Measurements from ENCODE around the gene RNASE9.
"Not testable (repeated sequence)": the region's sequence is repeated elsewhere in the genome, so short reads cannot be mapped to it uniquely, and the experiment has no call there.

The RNASE9 gene

GRCh38 chr14:20560961-20561360, at the start of gene RNASE9:
TSS of gene RNASE9 (minus strand) at chr14:20561047.
- in situ Hi-C loops (cut with HindIII; ENCODE audit: low sequenced_read_pairs), result no loop called here

GRCh38 chr14:20610002-20610765, 49.3 kb upstream of the RNASE9 start:
- in situ Hi-C loops (cut with HindIII; ENCODE audit: low sequenced_read_pairs), result no loop called here

- in situ Hi-C loops (cut with HindIII; ENCODE audit: low sequenced_read_pairs), result no loop called here
Observed at GRCh38 chr14:20609215-20610001, 48.6 kb upstream of the RNASE9 start.

GRCh38 chr14:20608383-20609110, 47.7 kb upstream of the RNASE9 start:
- in situ Hi-C loops (cut with HindIII; ENCODE audit: low sequenced_read_pairs), result no loop called here

- in situ Hi-C loops (cut with HindIII; ENCODE audit: low sequenced_read_pairs), result no loop called here
Observed at GRCh38 chr14:20607617-20608016, 46.8 kb upstream of the RNASE9 start.

- in situ Hi-C loops (cut with HindIII; ENCODE audit: low sequenced_read_pairs), result no loop called here
Observed at GRCh38 chr14:20606902-20607242, 46.0 kb upstream of the RNASE9 start.

GRCh38 chr14:20606190-20606901, 45.5 kb upstream of the RNASE9 start:
- in situ Hi-C loops (cut with HindIII; ENCODE audit: low sequenced_read_pairs), result no loop called here

- in situ Hi-C loops (cut with HindIII; ENCODE audit: low sequenced_read_pairs), result no loop called here
Observed at GRCh38 chr14:20603813-20604690, 43.2 kb upstream of the RNASE9 start.

GRCh38 chr14:20602583-20602982, 41.7 kb upstream of the RNASE9 start:
- in situ Hi-C loops (cut with HindIII; ENCODE audit: low sequenced_read_pairs), result no loop called here

- in situ Hi-C loops (cut with HindIII; ENCODE audit: low sequenced_read_pairs), result no loop called here
Observed at GRCh38 chr14:20601522-20601921, 40.7 kb upstream of the RNASE9 start.

- in situ Hi-C loops (cut with HindIII; ENCODE audit: low sequenced_read_pairs), result no loop called here
Observed at GRCh38 chr14:20597108-20597507, 36.3 kb upstream of the RNASE9 start.

GRCh38 chr14:20595726-20596125, 34.9 kb upstream of the RNASE9 start:
- in situ Hi-C loops (cut with HindIII; ENCODE audit: low sequenced_read_pairs), result not testable (repeated sequence)

- in situ Hi-C loops (cut with HindIII; ENCODE audit: low sequenced_read_pairs), result no loop called here
Observed at GRCh38 chr14:20592574-20592973, 31.7 kb upstream of the RNASE9 start.

- in situ Hi-C loops (cut with HindIII; ENCODE audit: low sequenced_read_pairs), result no loop called here
Observed at GRCh38 chr14:20591235-20591634, 30.4 kb upstream of the RNASE9 start, which contains the start of gene RNASE12. TSS of gene RNASE12 (minus strand) at chr14:20591376. CDS start at chr14:20590723, 653 bp downstream.

GRCh38 chr14:20587489-20588154, 26.8 kb upstream of the RNASE9 start, which contains the start of gene RNASE11:
TSS of gene RNASE11 (minus strand) at chr14:20588001.
- in situ Hi-C loops (cut with HindIII; ENCODE audit: low sequenced_read_pairs), result no loop called here

- in situ Hi-C loops (cut with HindIII; ENCODE audit: low sequenced_read_pairs), result no loop called here
Observed at GRCh38 chr14:20583908-20584307, 23.1 kb upstream of the RNASE9 start.

- in situ Hi-C loops (cut with HindIII; ENCODE audit: low sequenced_read_pairs), result no loop called here
Observed at GRCh38 chr14:20583142-20583541, 22.3 kb upstream of the RNASE9 start.

- in situ Hi-C loops (cut with HindIII; ENCODE audit: low sequenced_read_pairs), result no loop called here
Observed at GRCh38 chr14:20580242-20580641, 19.4 kb upstream of the RNASE9 start.

GRCh38 chr14:20578784-20579502, 18.1 kb upstream of the RNASE9 start:
- in situ Hi-C loops (cut with HindIII; ENCODE audit: low sequenced_read_pairs), result no loop called here
